Measurements from ENCODE around the gene CACNB4. TPM values are rescaled to one million over a fixed set of nuclear protein-coding genes. Genes with fewer than 3 reads are reported as not detected.

The CACNB4 gene
- total RNA-seq, 1 experiment from 2014 or later: not detected

DNA sequence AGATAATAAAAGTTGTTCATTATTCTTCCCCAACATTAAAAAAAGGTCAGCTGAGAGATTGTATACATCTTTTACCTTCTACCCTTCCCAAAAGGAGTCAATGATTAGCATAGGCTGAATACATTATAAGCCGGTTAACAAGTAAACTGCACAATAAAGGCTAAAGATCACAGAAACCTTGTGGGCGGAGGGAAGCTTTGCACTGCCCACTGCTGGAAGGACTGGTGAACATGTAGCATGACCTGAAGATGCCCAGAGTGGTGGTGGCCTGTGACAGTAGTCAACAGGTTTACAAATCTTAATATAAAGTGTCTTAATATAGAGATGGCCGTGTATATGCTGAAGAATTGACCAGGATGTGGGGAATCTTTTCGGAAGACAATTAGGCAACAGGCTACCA is 306.3 kb downstream of the CACNB4 start:
- CTCF ChIA-PET: interaction anchor here (0.6 kb wide), 1 partner anchor 244 kb away, joined by 3 read pairs; no protein-coding TSS in a partner anchor
- Histone ChIP-seq H3K4me2 (ENCODE audit: low read length) (no peak overlapping the region), H2AFZ (ENCODE audit: low read length) (no peak overlapping the region), H3K9me3 (ENCODE audit: low read length) (no peaks in the 10 kb centered on the region), H3K4me3 (ENCODE audit: low read length) (no peak overlapping the region), H3K27me3 (ENCODE audit: low read length) (no peaks in the 10 kb centered on the region), H3K36me3 (ENCODE audit: low read depth, low read length) (no peaks in the 10 kb centered on the region), H3K9me2 (replicated peaks; ENCODE audit: low read length) (no peaks in the 10 kb centered on the region), H3K27ac (ENCODE audit: low read length) (no peak overlapping the region), H4K20me1 (ENCODE audit: low read length) (no peaks in the 10 kb centered on the region), H3K79me2 (ENCODE audit: low read length) (no peaks in the 10 kb centered on the region), H3K4me1 (ENCODE audit: insufficient read depth, low read length) (no peaks in the 10 kb centered on the region), H3F3A (ENCODE audit: low read length, unreplicated experiment) (no peaks in the 10 kb centered on the region), H3K9ac (ENCODE audit: low read length) (no peak overlapping the region)
- intact Hi-C loops (cut with micrococcal nuclease): no loop called here
- no peak for TF ChIP-seq EZH2phosphoT487 (IDR thresholded peaks at IDR 0.05; ENCODE audit: borderline replicate concordance, low read length)
- TF ChIP-seq, protein P1, sequence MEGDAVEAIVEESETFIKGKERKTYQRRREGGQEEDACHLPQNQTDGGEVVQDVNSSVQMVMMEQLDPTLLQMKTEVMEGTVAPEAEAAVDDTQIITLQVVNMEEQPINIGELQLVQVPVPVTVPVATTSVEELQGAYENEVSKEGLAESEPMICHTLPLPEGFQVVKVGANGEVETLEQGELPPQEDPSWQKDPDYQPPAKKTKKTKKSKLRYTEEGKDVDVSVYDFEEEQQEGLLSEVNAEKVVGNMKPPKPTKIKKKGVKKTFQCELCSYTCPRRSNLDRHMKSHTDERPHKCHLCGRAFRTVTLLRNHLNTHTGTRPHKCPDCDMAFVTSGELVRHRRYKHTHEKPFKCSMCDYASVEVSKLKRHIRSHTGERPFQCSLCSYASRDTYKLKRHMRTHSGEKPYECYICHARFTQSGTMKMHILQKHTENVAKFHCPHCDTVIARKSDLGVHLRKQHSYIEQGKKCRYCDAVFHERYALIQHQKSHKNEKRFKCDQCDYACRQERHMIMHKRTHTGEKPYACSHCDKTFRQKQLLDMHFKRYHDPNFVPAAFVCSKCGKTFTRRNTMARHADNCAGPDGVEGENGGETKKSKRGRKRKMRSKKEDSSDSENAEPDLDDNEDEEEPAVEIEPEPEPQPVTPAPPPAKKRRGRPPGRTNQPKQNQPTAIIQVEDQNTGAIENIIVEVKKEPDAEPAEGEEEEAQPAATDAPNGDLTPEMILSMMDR (conservative IDR thresholded peaks at IDR 0.05; ENCODE audit: low read depth, low read length): peak; percentile 26
- POLR2A ChIA-PET (ENCODE audit: unreplicated experiment): no interaction called here
- DNase-seq (no peak), ATAC-seq (no peak)
- BruUV-seq (replicated peaks): no TSS peak

- Histone ChIP-seq H3K4me2 (ENCODE audit: low read length) (no peak overlapping the region), H3K79me2 (ENCODE audit: low read length) (no peaks in the 10 kb centered on the region), H3K4me1 (ENCODE audit: insufficient read depth, low read length) (no peaks in the 10 kb centered on the region), H2AFZ (ENCODE audit: low read length) (no peak overlapping the region), H4K20me1 (ENCODE audit: low read length) (no peaks in the 10 kb centered on the region), H3F3A (ENCODE audit: low read length, unreplicated experiment) (no peaks in the 10 kb centered on the region), H3K9ac (ENCODE audit: low read length) (no peak overlapping the region), H3K36me3 (ENCODE audit: low read depth, low read length) (no peaks in the 10 kb centered on the region), H3K27me3 (ENCODE audit: low read length) (no peaks in the 10 kb centered on the region), H3K9me2 (replicated peaks; ENCODE audit: low read length) (no peaks in the 10 kb centered on the region), H3K27ac (ENCODE audit: low read length) (no peak overlapping the region), H3K9me3 (ENCODE audit: low read length) (no peaks in the 10 kb centered on the region), H3K4me3 (ENCODE audit: low read length) (no peak overlapping the region)
- BruUV-seq (replicated peaks): no TSS peak
- intact Hi-C loops (cut with micrococcal nuclease): no loop called here
- POLR2A ChIA-PET (ENCODE audit: unreplicated experiment): no interaction called here
- ATAC-seq (no peak), DNase-seq (no peak)
- TF ChIP-seq EZH2 (IDR thresholded peaks at IDR 0.05; ENCODE audit: low read length, unreplicated experiment) (no peak), EZH2phosphoT487 (IDR thresholded peaks at IDR 0.05; ENCODE audit: borderline replicate concordance, low read length) (no peak)
- TF ChIP-seq, protein P1 (conservative IDR thresholded peaks at IDR 0.05; ENCODE audit: low read depth, low read length): no peak
- CTCF ChIA-PET: no interaction called here
These were observed 307.3 kb downstream of the CACNB4 start for GRCh38 chr2:151791545-151791944.

- no TSS peak for BruUV-seq (replicated peaks)
- Histone ChIP-seq H3K79me2 (ENCODE audit: low read length) (no peaks in the 10 kb centered on the region), H3K36me3 (ENCODE audit: low read depth, low read length) (no peaks in the 10 kb centered on the region), H3K4me3 (ENCODE audit: low read length) (no peak overlapping the region), H3K27ac (ENCODE audit: low read length) (no peak overlapping the region), H3K9me3 (ENCODE audit: low read length) (no peaks in the 10 kb centered on the region), H3K4me2 (ENCODE audit: low read length) (no peak overlapping the region), H2AFZ (ENCODE audit: low read length) (no peak overlapping the region), H3K27me3 (ENCODE audit: low read length) (no peaks in the 10 kb centered on the region), H3K9ac (ENCODE audit: low read length) (no peak overlapping the region), H3K9me2 (replicated peaks; ENCODE audit: low read length) (no peaks in the 10 kb centered on the region), H3K4me1 (ENCODE audit: insufficient read depth, low read length) (no peaks in the 10 kb centered on the region), H4K20me1 (ENCODE audit: low read length) (no peaks in the 10 kb centered on the region), H3F3A (ENCODE audit: low read length, unreplicated experiment) (no peaks in the 10 kb centered on the region)
- ATAC-seq (no peak), DNase-seq (no peak)
- intact Hi-C loops (cut with micrococcal nuclease): no loop called here
- TF ChIP-seq, protein P1 (conservative IDR thresholded peaks at IDR 0.05; ENCODE audit: low read depth, low read length): no peak
- TF ChIP-seq EZH2phosphoT487 (IDR thresholded peaks at IDR 0.05; ENCODE audit: borderline replicate concordance, low read length) (no peak), EZH2 (IDR thresholded peaks at IDR 0.05; ENCODE audit: low read length, unreplicated experiment) (no peak)
- CTCF ChIA-PET: no interaction called here
- POLR2A ChIA-PET (ENCODE audit: unreplicated experiment): no interaction called here
These were observed 308.2 kb downstream of the CACNB4 start for GRCh38 chr2:151790689-151791088.

Measured in PC-3 (cell line).